ENCODE measurements around the gene MYO1D.

Gene MYO1D

DNA sequence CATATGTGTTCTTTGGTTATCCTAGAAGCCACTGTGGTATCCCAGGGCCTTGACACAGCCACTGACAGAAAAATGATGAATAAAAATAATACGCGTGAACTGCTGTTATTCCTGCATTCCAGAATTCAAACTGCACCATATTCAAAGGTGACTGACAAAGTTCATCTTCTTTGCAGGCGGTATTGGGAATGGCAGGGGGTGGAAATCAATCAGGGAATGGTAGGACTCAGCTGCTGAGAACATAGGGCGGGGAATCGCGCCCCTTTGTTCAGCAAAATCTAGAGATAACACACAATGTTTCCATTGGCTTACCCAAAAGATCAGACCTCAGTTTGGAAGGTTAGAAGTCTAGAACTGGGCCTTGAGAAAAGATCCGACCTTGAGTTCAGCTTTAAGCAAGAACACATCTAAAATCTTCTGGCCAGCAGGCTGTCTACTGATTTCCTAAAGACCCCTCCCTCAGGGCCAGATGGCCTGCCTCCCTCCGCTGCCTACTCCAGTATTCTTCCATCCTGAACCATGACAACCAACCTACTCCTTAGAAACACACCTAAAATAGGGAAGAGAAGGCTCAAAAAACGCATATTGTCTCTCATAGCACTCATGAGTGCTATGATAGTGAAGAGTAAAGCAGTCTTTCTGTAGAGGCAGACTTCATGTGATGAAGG lies 356.1 kb downstream of the MYO1D start:
- peak overlapping the region in 1 of 2 donors; percentile 96 for H3K27ac Mint-ChIP-seq
- H3K4me1 Mint-ChIP-seq = peaks cover 100% of the 10 kb centered on the region
- DNase-seq (no peak), ATAC-seq (no peak)
- H3K4me3 Mint-ChIP-seq = peak overlapping the region; percentile 79 to 82
- no peaks in the 10 kb centered on the region for H3K27me3 Mint-ChIP-seq
- H3K9me3 Mint-ChIP-seq = no peaks in the 10 kb centered on the region

DNA sequence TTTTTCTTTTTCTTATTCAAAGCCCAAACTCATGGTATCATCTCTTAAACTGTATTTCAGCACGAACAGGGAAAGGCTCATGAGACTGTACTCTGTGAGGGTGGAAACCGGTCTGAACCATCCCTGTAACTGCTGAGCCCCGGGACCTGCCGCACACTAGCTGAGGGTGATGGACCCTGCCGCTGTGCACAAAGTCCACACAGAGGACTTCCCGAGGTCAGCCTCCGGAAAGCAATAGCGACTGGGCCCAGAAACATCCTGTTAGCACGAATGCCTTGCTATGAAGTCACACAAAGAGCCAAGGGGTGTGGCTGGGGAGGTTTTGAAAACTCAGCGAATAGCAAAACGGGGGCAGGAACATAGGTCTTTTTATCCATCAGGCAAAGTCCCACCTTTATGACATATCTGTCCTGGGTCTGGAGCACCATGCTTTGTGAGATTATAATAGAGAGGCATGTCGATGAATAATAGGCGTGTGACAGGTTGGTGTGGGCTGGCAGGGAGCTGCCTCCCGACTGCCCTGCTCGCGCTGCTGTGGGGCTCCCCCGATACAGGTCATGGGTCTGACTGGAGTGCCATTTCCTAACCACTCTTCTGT lies 356.7 kb downstream of the MYO1D start:
- H3K27ac Mint-ChIP-seq = peak overlapping the region; percentile 96
- H3K9me3 Mint-ChIP-seq = no peaks in the 10 kb centered on the region
- H3K4me3 Mint-ChIP-seq = peak overlapping the region; percentile 79 to 82
- DNase-seq (peak; percentile 51 to 83), ATAC-seq (peak; percentile 68)
- no peaks in the 10 kb centered on the region for H3K27me3 Mint-ChIP-seq
- H3K4me1 Mint-ChIP-seq = peaks cover 100% of the 10 kb centered on the region

DNA sequence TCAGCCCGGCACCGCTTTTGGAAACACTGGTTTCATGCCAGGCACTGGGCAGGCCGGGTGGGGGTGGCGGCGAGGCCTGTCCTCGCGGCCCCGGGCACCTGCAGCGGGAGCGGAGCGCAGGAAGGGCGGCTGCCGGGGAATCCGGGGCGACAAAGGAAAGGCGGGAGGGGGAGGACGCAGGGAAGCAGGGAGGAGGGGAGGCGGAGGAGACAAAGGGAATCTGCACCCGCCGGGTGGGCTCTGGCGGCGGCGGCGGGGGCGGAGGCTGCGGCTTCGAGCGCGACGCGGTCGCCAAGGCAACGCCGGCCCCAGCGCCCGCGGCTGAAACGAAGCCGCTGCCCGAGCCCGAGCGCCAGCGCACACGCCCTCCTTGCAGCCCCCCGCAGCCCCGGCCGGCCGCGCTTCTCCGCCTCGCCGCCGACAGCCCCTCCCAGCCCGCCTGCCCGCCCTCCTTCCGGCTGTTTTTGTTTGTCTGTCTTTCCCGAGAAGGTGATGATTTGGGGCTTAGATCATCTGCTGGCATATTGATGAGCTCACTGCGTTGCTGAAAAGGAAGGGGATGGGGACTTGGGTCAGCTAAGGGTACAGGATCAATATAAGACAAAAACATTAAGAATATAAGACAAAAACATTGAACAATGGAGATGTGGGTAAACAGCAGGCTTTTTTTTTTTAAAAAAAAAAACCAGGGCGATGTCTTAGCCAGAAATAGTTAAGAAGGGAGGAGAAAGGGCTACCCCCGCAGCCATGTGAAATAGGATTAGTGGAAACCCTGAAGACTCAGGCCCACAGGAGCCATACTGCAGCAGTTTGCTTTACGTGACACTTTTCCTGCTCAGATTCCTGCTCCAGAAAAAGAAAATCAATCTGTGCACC lies 357.5 kb downstream of the MYO1D start:
- H3K4me1 Mint-ChIP-seq = peaks cover 100% of the 10 kb centered on the region
- peak overlapping the region; percentile 96 for H3K27ac Mint-ChIP-seq
- peak; percentile 37 to 71 for DNase-seq
- no peaks in the 10 kb centered on the region for H3K9me3 Mint-ChIP-seq
- H3K4me3 Mint-ChIP-seq = peak overlapping the region; percentile 79 to 82
- peak; percentile 21 for ATAC-seq
- H3K27me3 Mint-ChIP-seq = no peaks in the 10 kb centered on the region

DNA sequence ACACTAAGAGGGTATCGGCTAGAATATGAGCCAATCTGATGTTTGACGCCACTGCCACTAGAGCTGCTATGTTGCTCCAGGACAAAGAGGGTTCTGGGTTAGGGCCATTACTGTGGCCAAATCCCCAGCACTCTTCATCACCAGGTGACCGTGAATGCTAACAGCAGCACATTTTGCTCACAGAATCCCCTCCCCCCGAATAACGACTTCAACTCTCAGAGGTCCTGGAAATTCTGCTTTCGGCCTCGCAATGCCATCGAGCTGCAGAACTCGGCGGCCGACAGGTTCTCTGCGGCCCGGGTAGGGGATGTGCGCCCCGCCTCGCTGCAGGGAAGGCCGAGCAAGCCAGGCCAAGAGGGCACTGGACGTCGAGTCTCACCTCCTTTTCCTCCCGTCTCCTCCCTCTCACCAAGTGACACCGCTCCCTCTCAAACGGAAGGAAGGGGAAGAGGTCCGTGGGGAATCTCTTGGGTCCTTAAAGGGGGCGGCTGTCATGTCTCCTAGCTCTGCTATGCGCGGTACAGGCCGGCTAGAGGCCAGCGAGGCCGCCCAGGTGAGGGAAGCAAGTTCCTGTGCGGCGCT lies 358.2 kb downstream of the MYO1D start:
- Mint-ChIP-seq H3K27me3 (no peaks in the 10 kb centered on the region), H3K4me3 (peak overlapping the region; percentile 79 to 82), H3K4me1 (peaks cover 94% of the 10 kb centered on the region), H3K9me3 (no peaks in the 10 kb centered on the region), H3K27ac (peak overlapping the region; percentile 27 to 34)
- ATAC-seq (no peak), DNase-seq (no peak)

DNA sequence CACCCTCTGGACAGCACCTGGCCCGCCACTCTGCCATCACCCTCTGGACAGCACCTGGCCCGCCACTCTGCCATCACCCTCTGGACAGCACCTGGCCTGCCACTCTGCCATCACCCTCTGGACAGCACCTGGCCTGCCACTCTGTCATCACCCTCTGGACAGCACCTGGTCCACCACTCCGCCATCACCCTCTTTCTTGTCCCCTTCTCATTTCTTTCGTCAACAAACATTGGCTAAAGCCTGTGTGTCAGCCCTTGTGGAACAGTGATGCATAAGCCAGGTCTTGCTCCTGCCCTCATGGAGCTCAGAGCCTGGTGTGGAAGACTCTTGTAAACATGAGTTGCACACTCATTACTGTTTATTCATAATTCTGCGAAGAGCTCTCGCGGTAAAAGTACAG lies 358.9 kb downstream of the MYO1D start:
- H3K4me3 Mint-ChIP-seq = peak overlapping the region; percentile 41 to 58

DNA sequence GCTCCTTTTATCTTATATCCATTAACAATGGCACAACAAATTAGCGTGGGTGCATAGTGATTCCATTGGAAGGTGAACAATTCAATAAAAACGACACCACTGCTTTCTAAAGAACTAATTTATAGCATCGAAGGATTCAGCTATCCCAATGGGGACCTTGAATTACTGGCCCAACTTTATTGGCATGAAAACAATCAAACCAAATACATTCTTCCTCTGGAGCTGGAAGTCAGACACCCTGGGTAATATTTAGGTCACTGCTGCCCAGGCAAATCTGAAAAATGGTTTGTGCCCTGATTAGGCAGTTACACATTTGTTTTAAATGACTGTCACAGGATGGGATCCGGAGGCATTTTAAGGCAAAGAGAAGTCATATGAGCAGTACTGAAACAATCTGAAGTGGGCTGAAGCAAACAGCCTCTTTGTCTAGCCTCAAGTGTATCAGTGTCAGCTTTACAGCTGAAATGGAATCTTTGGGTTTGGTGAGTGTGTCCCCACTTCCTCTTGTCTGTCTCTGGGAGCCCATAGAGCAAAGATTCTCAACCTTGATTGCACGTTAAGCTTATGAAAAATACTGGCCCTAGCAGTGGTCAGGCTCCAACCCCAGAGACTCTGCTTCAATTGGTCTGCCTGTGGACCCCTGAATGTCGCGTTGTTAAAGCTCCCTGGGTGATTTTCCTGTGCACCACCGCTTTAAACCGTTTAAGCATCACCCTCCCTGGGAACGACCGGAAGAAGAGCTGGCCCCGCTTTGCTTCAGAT lies 359.8 kb downstream of the MYO1D start:
- Mint-ChIP-seq H3K4me1 (peaks cover 89% of the 10 kb centered on the region), H3K4me3 (peak overlapping the region; percentile 59 to 64), H3K27me3 (no peaks in the 10 kb centered on the region), H3K9me3 (no peaks in the 10 kb centered on the region), H3K27ac (peak overlapping the region; percentile 71 to 80)
- DNase-seq = peak in 1 of 2 donors; percentile 39
- peak; percentile 40 for ATAC-seq

More for the DNA sequence above, 358.9 kb downstream of the MYO1D start:
- Mint-ChIP-seq H3K9me3 (no peaks in the 10 kb centered on the region), H3K4me1 (peaks cover 91% of the 10 kb centered on the region), H3K27ac (no peak overlapping the region), H3K27me3 (no peaks in the 10 kb centered on the region)
- ATAC-seq = no peak
- no peak for DNase-seq

DNA sequence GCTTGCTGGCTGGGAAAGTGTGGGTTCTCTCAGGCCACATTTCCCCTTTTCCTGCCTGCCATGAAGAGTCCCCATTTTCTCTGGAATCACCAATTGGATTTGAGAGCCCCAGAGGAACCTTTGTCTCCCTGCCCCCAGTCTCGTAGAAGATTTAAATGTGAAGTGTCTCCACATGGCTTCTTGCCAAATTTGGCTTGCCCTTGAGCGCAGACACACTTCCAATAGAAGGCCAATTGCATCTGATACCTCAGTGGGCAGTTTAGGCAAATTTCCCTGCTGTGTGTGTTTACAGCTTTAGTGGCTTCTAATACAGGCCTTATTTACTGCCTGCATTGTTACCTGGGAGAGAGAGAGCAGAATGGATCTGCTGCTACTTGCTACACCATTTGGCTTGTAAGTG lies 360.5 kb downstream of the MYO1D start:
- Mint-ChIP-seq H3K4me3 (peak overlapping the region; percentile 59 to 64), H3K4me1 (peaks cover 89% of the 10 kb centered on the region), H3K9me3 (no peaks in the 10 kb centered on the region)

DNA sequence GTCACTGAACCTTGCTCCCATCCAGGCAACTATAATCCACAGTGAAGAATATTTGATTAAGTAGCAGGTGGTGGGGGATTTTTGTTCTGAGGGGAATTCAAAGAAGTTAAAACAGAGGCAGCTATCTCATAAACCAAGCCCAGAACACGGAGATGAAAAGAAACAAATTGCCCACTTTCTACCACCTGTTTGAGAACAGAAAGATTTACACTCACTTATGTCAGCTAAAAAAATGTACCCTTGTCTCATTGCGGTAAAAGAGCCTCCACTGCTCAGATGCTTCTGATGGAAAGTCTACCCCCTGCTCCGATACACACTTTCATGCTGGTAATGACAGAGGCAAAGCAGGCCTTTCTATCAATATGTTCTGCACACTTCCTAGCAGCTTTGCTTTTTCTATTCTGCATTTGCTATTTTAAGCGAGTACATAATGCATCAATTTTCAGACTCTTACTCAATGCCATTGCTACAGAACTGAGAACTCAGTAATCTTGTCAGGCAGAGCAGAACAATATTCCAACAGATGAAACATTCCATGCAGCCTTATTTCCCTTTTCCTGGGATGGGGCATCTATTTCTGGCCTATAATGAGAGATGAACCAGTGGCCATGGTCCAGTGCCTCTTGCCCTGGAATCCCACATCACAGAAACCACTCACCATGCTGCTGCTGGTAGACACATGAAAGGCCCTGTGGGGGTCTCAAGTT lies 361.1 kb downstream of the MYO1D start:
- no peaks in the 10 kb centered on the region for H3K27me3 Mint-ChIP-seq
- no peaks in the 10 kb centered on the region for H3K9me3 Mint-ChIP-seq
- DNase-seq (peak in 1 of 2 donors; percentile 51), ATAC-seq (peak; percentile 58)
- H3K27ac Mint-ChIP-seq = peak overlapping the region; percentile 75 to 96
- peaks cover 89% of the 10 kb centered on the region for H3K4me1 Mint-ChIP-seq
- H3K4me3 Mint-ChIP-seq = peak overlapping the region; percentile 59 to 64

More for the DNA sequence above, 360.5 kb downstream of the MYO1D start:
- H3K27ac Mint-ChIP-seq = peak overlapping the region in 1 of 2 donors; percentile 96
- ATAC-seq (no peak), DNase-seq (no peak)
- H3K27me3 Mint-ChIP-seq = no peaks in the 10 kb centered on the region

DNA sequence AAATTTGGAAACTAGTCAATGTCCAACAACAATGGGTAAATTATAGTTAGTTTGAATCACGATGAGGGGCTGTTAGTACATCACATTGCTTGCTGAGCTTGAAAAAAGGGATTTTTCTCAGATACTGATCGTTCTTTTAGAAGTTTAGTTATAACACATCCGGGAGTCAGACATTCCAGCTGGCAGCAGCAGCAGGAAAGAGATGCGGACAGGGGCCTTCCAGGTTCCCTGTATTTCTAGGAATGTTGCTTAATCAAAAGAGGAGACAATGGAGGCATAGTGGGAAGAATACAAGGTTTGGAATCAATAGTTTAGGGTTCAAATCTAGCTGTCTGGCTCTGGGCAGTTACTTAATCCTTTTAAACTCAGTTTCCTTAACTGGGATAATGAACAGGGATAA lies 362.3 kb downstream of the MYO1D start:
- ATAC-seq = no peak
- no peak for DNase-seq
- Mint-ChIP-seq H3K27me3 (no peaks in the 10 kb centered on the region), H3K4me3 (no peak overlapping the region), H3K27ac (peak overlapping the region in 1 of 2 donors; percentile 27), H3K4me1 (peaks cover 82% of the 10 kb centered on the region), H3K9me3 (no peaks in the 10 kb centered on the region)

DNA sequence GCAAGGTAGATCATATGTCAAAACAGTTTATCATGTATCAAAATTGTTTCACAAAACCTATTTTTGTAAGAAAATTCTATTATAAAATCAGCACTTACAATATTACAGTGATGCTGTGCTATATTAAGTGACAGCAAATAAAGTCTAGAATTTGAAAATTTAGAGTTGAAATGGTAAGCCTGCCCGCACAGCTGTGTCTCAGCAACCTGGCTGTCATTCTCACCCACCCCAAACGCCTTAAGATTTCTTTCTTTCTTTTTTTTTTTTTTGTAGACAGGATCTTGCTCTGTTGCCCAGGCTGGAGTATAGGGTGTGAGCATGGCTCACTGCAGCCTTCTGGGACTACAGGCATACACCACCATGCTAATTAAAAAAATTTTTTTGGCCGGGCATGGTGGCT lies 363.3 kb downstream of the MYO1D start:
- DNase-seq = no peak
- Mint-ChIP-seq H3K9me3 (no peaks in the 10 kb centered on the region), H3K27me3 (no peaks in the 10 kb centered on the region), H3K4me3 (no peak overlapping the region), H3K4me1 (peaks cover 78% of the 10 kb centered on the region), H3K27ac (peak overlapping the region in 1 of 2 donors; percentile 61)
- ATAC-seq = no peak

DNA sequence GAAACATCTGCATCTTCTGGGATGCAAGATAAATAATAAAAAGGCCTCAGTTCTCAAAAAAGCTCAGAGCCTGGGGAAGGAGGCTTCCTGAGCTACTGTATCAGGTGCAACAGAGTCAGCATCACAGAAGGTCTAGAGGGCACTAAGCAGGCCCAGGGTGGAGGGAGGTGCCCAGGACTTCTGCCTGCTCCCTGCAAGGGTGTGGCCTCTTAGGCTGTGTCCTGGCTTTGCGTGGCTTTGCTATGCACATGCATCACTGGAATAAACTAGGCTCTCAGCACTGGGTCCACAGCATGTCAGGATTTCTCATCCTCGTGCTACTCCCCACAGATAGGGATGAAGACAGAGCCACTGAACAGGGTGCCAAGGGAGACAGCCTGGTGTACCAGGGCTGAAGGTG lies 364.6 kb downstream of the MYO1D start:
- no peaks in the 10 kb centered on the region for H3K9me3 Mint-ChIP-seq
- H3K27me3 Mint-ChIP-seq = no peaks in the 10 kb centered on the region
- peaks cover 74% of the 10 kb centered on the region for H3K4me1 Mint-ChIP-seq
- no peak for DNase-seq
- H3K4me3 Mint-ChIP-seq = no peak overlapping the region
- no peak overlapping the region for H3K27ac Mint-ChIP-seq
- ATAC-seq = no peak

DNA sequence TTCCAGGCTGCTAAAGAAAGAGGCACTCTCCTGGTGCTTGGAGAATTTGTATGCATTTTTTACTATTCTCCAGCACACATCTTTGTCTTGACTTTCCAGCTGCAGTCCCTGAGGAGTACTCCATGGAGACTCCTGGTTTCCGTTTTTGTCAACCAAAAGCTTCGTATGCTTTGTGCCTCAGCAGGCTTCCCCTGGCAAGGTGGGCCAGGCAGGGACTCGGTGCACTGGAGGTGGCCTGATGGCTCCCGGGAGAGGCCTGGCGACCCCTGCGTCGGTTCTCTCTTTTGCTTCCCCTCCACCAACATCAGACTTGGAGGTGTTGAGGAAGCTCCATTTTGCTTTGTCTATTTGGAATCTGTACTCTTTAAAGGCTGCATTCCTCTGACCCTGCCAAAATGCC lies 366.5 kb downstream of the MYO1D start:
- Mint-ChIP-seq H3K4me1 (peaks cover 70% of the 10 kb centered on the region), H3K27ac (no peak overlapping the region), H3K9me3 (no peaks in the 10 kb centered on the region), H3K4me3 (no peak overlapping the region), H3K27me3 (no peaks in the 10 kb centered on the region)
- ATAC-seq (no peak), DNase-seq (no peak)

DNA sequence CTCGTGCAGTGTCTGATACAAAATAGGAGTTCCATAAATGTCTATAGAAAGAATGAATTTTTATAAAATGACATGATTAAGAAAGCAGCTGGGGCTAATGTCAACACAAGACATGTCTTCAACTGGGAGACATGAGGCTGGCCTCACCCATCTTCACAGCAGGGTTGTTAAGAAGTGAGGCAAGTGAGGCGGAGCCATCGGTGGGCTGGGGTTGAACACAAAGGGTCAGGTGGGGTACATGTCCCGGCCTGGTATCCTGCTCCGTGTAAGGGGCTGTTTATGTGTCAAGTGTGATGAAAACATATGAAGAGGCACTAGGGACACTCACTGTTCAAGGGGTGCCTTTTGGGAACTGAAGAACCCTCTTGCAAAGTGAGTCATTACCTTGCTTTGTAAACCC lies 368.0 kb downstream of the MYO1D start:
- Mint-ChIP-seq H3K4me1 (peaks cover 74% of the 10 kb centered on the region), H3K27me3 (no peaks in the 10 kb centered on the region), H3K4me3 (no peak overlapping the region), H3K9me3 (no peaks in the 10 kb centered on the region), H3K27ac (no peak overlapping the region)
- no peak for DNase-seq
- no peak for ATAC-seq

DNA sequence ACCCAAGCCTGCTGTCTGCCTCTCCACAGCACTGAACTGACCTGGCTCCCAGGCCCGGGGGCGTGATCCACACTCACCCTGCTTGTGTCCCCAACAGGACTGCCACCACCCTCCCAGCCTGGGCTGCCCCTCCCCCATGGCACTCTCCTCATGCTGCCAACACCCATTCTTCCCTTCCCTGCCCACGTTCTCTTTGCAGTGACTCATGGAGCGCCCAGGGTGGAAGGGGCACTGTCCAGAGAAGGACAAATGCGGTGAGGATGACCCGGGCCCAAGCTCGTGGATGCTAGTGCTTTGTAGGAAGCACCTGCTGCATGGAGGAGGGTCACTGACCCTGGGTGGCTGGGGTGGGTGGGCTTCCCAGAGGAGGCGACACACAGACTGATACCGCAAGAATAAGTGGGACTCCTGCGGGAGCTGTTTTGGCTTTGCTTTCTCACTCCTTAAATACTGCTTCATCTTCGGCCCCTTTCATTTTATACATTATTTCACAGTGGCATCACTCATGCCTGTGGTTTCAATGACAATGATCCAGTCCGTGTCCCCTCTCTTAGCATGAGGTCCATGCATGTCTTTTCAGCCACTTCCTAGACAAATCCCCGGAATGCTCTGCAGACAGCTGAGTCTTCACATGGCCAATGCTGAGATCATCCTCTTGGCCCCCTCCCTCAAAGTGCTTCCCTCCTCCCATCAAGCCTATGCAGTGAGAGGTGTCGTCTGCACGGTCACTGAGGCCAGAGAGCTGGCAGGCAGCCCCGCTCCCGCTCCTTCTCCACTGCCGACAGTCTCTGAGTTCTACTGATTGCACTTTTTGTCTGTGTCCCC lies 372.5 kb downstream of the MYO1D start:
- peak overlapping the region; percentile 74 to 75 for H3K4me3 Mint-ChIP-seq
- H3K4me1 Mint-ChIP-seq = peaks cover 82% of the 10 kb centered on the region
- no peaks in the 10 kb centered on the region for H3K9me3 Mint-ChIP-seq
- DNase-seq (peak in 1 of 2 donors; percentile 46), ATAC-seq (no peak)
- peak overlapping the region; percentile 98 for H3K27ac Mint-ChIP-seq
- H3K27me3 Mint-ChIP-seq = no peaks in the 10 kb centered on the region
